ENCODE measurements around the gene PNPLA7. TPM values are rescaled to one million over a fixed set of nuclear protein-coding genes. Genes with fewer than 3 reads are reported as not detected.

Gene PNPLA7
- total and polyA plus RNA-seq, 2 of the 13 experiments (the other 11 are each of a cell fraction or from before 2014, with no cell fraction given): 0.42 to 1.5 TPM

DNA sequence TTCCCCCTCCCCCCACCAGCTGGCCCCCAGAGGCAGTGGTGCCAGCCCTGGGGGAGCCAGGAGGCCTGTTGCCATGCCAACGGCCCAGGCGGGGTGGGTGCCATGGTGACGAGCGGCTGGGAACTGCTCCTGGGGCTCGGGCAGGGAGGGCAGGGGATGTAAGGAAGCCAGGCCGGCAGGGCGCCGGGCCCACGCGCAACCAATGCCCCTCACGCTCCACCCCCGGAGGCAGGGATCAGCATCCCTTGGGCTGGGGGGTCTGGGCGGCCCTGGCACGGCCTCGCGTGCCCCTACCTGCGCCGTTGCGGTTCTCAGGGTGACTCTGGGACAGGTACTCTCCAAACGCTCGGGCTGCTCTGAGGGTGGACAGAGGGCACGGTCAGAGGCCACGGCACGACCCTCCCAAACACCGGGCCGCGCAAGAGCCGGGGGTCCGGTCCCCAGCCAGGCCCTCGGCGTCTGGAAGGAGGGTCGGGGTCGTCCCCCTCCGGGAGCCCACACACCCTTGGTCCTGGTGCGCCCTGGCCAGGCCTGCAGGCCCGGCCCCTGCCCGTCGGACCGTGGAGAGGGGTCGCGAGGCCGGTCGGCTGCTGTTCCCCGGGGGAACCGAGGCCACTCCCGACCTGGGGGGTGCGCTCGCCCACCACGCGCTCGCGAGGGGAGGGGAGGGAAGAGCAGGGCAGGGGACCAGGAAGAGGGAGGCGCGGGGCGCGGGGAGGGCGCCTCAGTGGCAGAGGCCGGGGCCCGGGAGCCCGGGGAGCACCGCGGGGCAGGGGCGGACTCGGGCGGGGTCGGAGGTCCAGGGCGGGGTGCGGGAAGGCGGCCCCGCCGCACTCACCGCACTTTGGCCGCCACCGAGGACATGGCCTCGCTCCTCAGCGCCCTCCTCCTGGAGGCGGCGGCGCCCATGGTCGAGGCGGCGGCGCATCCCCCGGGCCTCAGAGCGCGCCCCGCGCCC lies 91.7 kb downstream of the PNPLA7 start (continued):
- TF ChIP-seq MAF1 (CRISPR knock-in tag; IDR thresholded peaks at IDR 0.05; ENCODE audit: borderline replicate concordance) (no peak), NFKB2 (CRISPR knock-in tag; IDR thresholded peaks at IDR 0.05; ENCODE audit: borderline replicate concordance) (no peak), ZFY (CRISPR knock-in tag; IDR thresholded peaks at IDR 0.05) (peak; percentile 43; the same call in 1 of the 2 replicates), FOXC1 (CRISPR knock-in tag; IDR thresholded peaks at IDR 0.05; ENCODE audit: borderline replicate concordance) (no peak), KLF12 (CRISPR knock-in tag; IDR thresholded peaks at IDR 0.05; ENCODE audit: borderline replicate concordance) (0 out of 2 replicates have a peak, but pooled peaks have one; percentile 12), ZNF546 (CRISPR knock-in tag; conservative IDR thresholded peaks at IDR 0.05) (peak; percentile 60; the same call in 1 of the 2 replicates), ZNF607 (CRISPR knock-in tag; IDR thresholded peaks at IDR 0.05; ENCODE audit: borderline replicate concordance) (no peak; the same call in 1 of the 2 replicates), KDM3A (CRISPR knock-in tag; IDR thresholded peaks at IDR 0.05; ENCODE audit: low read depth) (no peak), ZNF850 (CRISPR knock-in tag; conservative IDR thresholded peaks at IDR 0.05) (0 out of 2 replicates have a peak, but pooled peaks have one; percentile 17), ZNF263 (CRISPR knock-in tag; IDR thresholded peaks at IDR 0.05) (peak; percentile 80; the same call in 1 of the 2 replicates), ZNF777 (CRISPR knock-in tag; IDR thresholded peaks at IDR 0.05) (no peak), ZNF282 (IDR thresholded peaks at IDR 0.05; ENCODE audit: partially characterized antibody) (no peak), DMAP1 (CRISPR knock-in tag; IDR thresholded peaks at IDR 0.05) (0 out of 2 replicates have a peak, but pooled peaks have one; percentile 18), ELF1 (CRISPR knock-in tag; IDR thresholded peaks at IDR 0.05) (no peak), TARDBP (CRISPR knock-in tag; IDR thresholded peaks at IDR 0.05) (no peak), ZNF672 (CRISPR knock-in tag; IDR thresholded peaks at IDR 0.05) (no peak)
- TF ChIP-seq, protein P1, sequence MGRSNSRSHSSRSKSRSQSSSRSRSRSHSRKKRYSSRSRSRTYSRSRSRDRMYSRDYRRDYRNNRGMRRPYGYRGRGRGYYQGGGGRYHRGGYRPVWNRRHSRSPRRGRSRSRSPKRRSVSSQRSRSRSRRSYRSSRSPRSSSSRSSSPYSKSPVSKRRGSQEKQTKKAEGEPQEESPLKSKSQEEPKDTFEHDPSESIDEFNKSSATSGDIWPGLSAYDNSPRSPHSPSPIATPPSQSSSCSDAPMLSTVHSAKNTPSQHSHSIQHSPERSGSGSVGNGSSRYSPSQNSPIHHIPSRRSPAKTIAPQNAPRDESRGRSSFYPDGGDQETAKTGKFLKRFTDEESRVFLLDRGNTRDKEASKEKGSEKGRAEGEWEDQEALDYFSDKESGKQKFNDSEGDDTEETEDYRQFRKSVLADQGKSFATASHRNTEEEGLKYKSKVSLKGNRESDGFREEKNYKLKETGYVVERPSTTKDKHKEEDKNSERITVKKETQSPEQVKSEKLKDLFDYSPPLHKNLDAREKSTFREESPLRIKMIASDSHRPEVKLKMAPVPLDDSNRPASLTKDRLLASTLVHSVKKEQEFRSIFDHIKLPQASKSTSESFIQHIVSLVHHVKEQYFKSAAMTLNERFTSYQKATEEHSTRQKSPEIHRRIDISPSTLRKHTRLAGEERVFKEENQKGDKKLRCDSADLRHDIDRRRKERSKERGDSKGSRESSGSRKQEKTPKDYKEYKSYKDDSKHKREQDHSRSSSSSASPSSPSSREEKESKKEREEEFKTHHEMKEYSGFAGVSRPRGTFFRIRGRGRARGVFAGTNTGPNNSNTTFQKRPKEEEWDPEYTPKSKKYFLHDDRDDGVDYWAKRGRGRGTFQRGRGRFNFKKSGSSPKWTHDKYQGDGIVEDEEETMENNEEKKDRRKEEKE (IDR thresholded peaks at IDR 0.05): no peak
- TF ChIP-seq, protein P2, sequence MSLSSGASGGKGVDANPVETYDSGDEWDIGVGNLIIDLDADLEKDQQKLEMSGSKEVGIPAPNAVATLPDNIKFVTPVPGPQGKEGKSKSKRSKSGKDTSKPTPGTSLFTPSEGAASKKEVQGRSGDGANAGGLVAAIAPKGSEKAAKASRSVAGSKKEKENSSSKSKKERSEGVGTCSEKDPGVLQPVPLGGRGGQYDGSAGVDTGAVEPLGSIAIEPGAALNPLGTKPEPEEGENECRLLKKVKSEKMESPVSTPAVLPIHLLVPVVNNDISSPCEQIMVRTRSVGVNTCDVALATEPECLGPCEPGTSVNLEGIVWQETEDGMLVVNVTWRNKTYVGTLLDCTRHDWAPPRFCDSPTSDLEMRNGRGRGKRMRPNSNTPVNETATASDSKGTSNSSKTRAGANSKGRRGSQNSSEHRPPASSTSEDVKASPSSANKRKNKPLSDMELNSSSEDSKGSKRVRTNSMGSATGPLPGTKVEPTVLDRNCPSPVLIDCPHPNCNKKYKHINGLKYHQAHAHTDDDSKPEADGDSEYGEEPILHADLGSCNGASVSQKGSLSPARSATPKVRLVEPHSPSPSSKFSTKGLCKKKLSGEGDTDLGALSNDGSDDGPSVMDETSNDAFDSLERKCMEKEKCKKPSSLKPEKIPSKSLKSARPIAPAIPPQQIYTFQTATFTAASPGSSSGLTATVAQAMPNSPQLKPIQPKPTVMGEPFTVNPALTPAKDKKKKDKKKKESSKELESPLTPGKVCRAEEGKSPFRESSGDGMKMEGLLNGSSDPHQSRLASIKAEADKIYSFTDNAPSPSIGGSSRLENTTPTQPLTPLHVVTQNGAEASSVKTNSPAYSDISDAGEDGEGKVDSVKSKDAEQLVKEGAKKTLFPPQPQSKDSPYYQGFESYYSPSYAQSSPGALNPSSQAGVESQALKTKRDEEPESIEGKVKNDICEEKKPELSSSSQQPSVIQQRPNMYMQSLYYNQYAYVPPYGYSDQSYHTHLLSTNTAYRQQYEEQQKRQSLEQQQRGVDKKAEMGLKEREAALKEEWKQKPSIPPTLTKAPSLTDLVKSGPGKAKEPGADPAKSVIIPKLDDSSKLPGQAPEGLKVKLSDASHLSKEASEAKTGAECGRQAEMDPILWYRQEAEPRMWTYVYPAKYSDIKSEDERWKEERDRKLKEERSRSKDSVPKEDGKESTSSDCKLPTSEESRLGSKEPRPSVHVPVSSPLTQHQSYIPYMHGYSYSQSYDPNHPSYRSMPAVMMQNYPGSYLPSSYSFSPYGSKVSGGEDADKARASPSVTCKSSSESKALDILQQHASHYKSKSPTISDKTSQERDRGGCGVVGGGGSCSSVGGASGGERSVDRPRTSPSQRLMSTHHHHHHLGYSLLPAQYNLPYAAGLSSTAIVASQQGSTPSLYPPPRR (CRISPR knock-in tag; IDR thresholded peaks at IDR 0.05; ENCODE audit: borderline replicate concordance): no peak
- TF ChIP-seq, protein P3, sequence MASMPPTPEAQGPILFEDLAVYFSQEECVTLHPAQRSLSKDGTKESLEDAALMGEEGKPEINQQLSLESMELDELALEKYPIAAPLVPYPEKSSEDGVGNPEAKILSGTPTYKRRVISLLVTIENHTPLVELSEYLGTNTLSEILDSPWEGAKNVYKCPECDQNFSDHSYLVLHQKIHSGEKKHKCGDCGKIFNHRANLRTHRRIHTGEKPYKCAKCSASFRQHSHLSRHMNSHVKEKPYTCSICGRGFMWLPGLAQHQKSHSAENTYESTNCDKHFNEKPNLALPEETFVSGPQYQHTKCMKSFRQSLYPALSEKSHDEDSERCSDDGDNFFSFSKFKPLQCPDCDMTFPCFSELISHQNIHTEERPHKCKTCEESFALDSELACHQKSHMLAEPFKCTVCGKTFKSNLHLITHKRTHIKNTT (CRISPR knock-in tag; IDR thresholded peaks at IDR 0.05): no peak
- TF ChIP-seq, protein P4, sequence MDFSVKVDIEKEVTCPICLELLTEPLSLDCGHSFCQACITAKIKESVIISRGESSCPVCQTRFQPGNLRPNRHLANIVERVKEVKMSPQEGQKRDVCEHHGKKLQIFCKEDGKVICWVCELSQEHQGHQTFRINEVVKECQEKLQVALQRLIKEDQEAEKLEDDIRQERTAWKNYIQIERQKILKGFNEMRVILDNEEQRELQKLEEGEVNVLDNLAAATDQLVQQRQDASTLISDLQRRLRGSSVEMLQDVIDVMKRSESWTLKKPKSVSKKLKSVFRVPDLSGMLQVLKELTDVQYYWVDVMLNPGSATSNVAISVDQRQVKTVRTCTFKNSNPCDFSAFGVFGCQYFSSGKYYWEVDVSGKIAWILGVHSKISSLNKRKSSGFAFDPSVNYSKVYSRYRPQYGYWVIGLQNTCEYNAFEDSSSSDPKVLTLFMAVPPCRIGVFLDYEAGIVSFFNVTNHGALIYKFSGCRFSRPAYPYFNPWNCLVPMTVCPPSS (IDR thresholded peaks at IDR 0.05): no peak

All from HepG2 (cell line).